ENCODE measurements around the gene MAX.

MAX gene

GRCh38 chr14:65142429-65142828 lies 40.1 kb upstream of the MAX start:
- no peak for DNase-seq (ENCODE audit: low spot score)

GRCh38 chr14:65141523-65141922 lies 39.2 kb upstream of the MAX start:
- no peak for DNase-seq (ENCODE audit: low spot score)
- TF ChIP-seq CTCF (IDR thresholded peaks at IDR 0.05; ENCODE audit: extremely low read depth, missing control alignments) = no peak

More at GRCh38 chr14:65142429-65142828, 40.1 kb upstream of the MAX start:
- TF ChIP-seq CTCF (IDR thresholded peaks at IDR 0.05; ENCODE audit: extremely low read depth, missing control alignments) = no peak

DNA sequence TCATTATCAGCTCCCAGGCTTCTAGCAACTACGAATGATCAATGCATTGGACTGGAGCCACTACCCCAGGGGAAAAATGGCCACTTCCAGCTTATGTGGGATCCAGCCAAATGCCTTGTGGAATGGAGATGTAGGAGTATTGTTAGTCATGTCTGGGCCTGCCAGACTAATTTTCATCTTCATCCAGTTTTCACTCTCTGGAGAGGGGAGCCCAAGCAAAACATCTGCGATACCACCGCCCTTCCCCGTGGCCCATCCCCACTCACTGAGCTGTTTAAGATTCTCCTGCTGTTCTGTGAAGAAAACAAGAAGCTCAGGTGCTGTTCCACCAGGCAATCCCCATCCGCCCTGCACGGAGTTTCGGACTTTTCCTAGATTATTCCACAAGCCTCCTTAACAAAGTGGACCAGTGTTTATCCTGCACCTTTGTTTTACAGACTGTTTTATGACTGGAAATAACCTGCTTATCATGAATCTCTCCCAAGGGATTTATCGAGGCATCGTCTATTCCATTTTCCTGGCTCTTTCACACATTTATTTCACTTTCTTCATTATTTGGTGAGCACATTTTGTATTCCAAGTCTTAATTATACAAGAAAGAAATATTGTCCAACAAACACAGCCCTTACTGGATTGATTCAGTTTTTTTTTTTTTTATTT lies 35.5 kb upstream of the MAX start:
- no peak for DNase-seq (ENCODE audit: low spot score)
- no peak for TF ChIP-seq CTCF (IDR thresholded peaks at IDR 0.05; ENCODE audit: extremely low read depth, missing control alignments)

GRCh38 chr14:65134651-65135579 lies 32.6 kb upstream of the MAX start:
- DNase-seq (ENCODE audit: low spot score) = no peak

DNA sequence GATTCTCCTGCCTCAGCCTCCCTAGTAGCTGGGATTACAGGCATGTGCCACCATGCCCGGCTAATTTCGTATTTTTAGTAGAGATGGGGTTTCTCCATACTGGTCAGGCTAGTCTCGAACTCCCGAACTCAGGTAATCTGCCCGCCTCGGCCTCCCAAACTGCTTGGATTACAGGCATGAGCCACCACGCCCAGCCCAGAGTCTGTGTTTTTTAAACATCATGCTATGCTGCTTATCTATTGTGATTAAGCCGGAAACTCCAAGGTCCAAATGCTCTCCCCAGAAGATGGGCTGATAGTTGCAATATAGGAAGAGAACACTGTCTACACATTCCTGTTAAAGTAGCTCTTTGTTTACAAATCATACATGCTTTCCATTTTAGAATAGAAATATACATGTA lies 30.5 kb upstream of the MAX start:
- TF ChIP-seq CTCF (IDR thresholded peaks at IDR 0.05; ENCODE audit: extremely low read depth, missing control alignments) = no peak
- no peak for DNase-seq (ENCODE audit: low spot score)

More at GRCh38 chr14:65134651-65135579, 32.6 kb upstream of the MAX start:
- no peak for TF ChIP-seq CTCF (IDR thresholded peaks at IDR 0.05; ENCODE audit: extremely low read depth, missing control alignments)

GRCh38 chr14:65131301-65131701 lies 29.0 kb upstream of the MAX start:
- no peak for TF ChIP-seq CTCF (IDR thresholded peaks at IDR 0.05; ENCODE audit: extremely low read depth, missing control alignments)
- no peak for DNase-seq (ENCODE audit: low spot score)

DNA sequence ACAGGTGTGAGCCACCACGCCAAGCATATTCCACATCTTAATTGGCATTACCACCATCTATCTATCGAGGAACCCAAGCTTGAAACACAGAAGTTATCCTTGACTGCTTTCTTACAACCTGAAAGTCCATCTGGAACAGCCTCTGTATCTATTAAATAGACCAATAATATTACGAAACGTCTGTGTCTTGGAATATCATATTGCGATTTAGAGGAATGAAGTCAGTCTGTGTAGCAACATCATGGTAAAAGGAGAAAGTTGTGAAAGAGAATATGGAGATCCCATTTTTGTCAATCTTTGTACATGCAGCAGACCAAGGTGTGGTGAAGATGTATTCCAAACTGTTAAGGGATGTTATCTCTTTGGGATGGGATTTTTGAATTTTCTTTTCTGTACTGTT lies 25.8 kb upstream of the MAX start:
- no peak for TF ChIP-seq CTCF (IDR thresholded peaks at IDR 0.05; ENCODE audit: extremely low read depth, missing control alignments)
- DNase-seq (ENCODE audit: low spot score) = no peak

Measured in GM20000 (cell line).